Glutamatergic neuron (in vitro differentiated cells): ENCODE measurements around the gene DPP9. TPM values are rescaled to one million over a fixed set of nuclear protein-coding genes. Genes with fewer than 3 reads are reported as not detected.

ENCODE experiments used
- DNase-seq: peaks from one replicate; pipeline ENCODE4 v3.0.0; 2022
- H3K27ac Mint-ChIP-seq: one replicate; pipeline ENCODE4 v1.8.0; 2020; ENCODE audit warnings: mild to moderate bottlenecking, mixed read lengths, inconsistent platforms; ENCODE audit not compliant: unreplicated experiment
- H3K27me3 Mint-ChIP-seq: one replicate; pipeline ENCODE4 v1.8.0; 2020; ENCODE audit warnings: mild to moderate bottlenecking, moderate library complexity, mixed read lengths, inconsistent platforms; ENCODE audit not compliant: unreplicated experiment
- H3K36me3 Mint-ChIP-seq: one replicate; pipeline ENCODE4 v1.8.0; 2020; ENCODE audit warnings: mild to moderate bottlenecking, mixed read lengths, inconsistent platforms; ENCODE audit not compliant: unreplicated experiment
- H3K4me1 Mint-ChIP-seq: one replicate; pipeline ENCODE4 v1.8.0; 2020; ENCODE audit warnings: mild to moderate bottlenecking, low read depth, mixed read lengths, inconsistent platforms; ENCODE audit not compliant: unreplicated experiment
- H3K4me3 Mint-ChIP-seq: one replicate; pipeline ENCODE4 v1.8.0; 2020; ENCODE audit warnings: mild to moderate bottlenecking, mixed read lengths, inconsistent platforms; ENCODE audit not compliant: unreplicated experiment
- H3K9me3 Mint-ChIP-seq: one replicate; pipeline ENCODE4 v1.8.0; 2020; ENCODE audit warnings: mild to moderate bottlenecking, moderate library complexity, mixed read lengths, inconsistent platforms; ENCODE audit not compliant: unreplicated experiment
- CTCF ChIP-seq: fragments of 200-600 bp; sonication (generic); IDR thresholded peaks from one replicate; pipeline ENCODE4 v1.5.0; 2021; ENCODE audit not compliant: partially characterized antibody, unreplicated experiment
- total RNA-seq: library from RNA; stranded (reverse); fragmentation: NEBNext Ultra II Directional; extraction: Animal tissue kit (Norgen Biotek cat#: 25700); gene quantifications from one replicate; pipeline ENCODE4 v1.2.1, GENCODE V29; 2021; ENCODE audit not compliant: unreplicated experiment

DPP9 gene
- total RNA-seq, 1 donor from 2014 or later, result 44.8 TPM

DNA sequence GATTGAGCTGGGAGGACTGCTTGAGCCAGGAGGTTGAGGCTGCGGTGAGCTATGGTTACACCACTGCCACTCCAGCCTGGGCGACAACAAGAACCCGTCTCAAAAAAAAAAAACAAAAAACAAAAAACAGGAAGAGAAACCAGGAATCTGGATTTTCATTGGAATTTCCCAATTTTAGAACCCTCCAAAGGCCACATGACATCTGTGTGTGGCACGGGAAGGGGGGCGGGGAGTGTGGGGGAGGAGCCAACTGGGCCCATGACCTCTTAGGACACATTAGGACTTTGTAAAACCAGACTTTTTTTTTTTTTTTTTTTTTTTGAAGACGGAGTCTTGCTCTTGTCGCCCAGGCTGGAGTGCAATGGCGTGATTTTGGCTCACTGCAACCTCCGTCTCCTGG is 32.3 kb downstream of the DPP9 start:
- H3K27me3 Mint-ChIP-seq, result peaks cover 9% of the 10 kb centered on the region
- no peak for DNase-seq
- peaks cover 9% of the 10 kb centered on the region for H3K9me3 Mint-ChIP-seq
- no peak overlapping the region for H3K27ac Mint-ChIP-seq
- H3K36me3 Mint-ChIP-seq, result peaks cover 9% of the 10 kb centered on the region
- no peak overlapping the region for H3K4me3 Mint-ChIP-seq
- no peak for TF ChIP-seq CTCF
- H3K4me1 Mint-ChIP-seq, result peaks cover 22% of the 10 kb centered on the region

- H3K4me3 Mint-ChIP-seq, result peak overlapping the region; percentile 44
- DNase-seq, result no peak
- H3K36me3 Mint-ChIP-seq, result peaks cover 9% of the 10 kb centered on the region
- no peak for TF ChIP-seq CTCF
- peak overlapping the region; percentile 40 for H3K27ac Mint-ChIP-seq
- peaks cover 9% of the 10 kb centered on the region for H3K27me3 Mint-ChIP-seq
- peaks cover 9% of the 10 kb centered on the region for H3K9me3 Mint-ChIP-seq
- peaks cover 22% of the 10 kb centered on the region for H3K4me1 Mint-ChIP-seq
Measured at GRCh38 chr19:4690361-4690760, 33.3 kb downstream of the DPP9 start.

DNA sequence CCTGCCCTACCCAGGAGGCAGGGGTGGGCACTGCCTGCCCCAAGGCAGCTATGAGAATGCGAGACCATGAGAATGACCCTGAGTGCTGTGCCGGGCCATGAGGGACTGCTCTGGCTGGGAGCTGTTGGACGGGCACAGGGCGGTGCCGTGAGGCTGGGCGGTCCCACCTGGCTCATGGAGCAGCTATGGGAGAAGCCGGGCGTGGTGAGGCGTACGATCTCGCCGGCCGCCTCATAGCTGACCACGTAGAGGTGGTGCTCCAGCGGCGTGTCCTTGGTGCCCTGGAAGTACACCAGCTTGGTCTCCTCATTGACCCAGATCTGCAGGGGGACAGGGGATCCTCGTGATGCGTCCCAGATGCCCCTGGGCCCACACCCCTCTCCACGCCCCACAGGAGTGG is 34.2 kb downstream of the DPP9 start:
- Mint-ChIP-seq H3K36me3 (peaks cover 6% of the 10 kb centered on the region), H3K4me3 (no peak overlapping the region), H3K27ac (no peak overlapping the region), H3K9me3 (peaks cover 9% of the 10 kb centered on the region), H3K4me1 (peaks cover 22% of the 10 kb centered on the region), H3K27me3 (peaks cover 9% of the 10 kb centered on the region)
- DNase-seq, result no peak
- TF ChIP-seq CTCF, result no peak

- peaks cover 9% of the 10 kb centered on the region for H3K27me3 Mint-ChIP-seq
- peaks cover 8% of the 10 kb centered on the region for H3K9me3 Mint-ChIP-seq
- H3K4me1 Mint-ChIP-seq, result peaks cover 19% of the 10 kb centered on the region
- no peak for TF ChIP-seq CTCF
- no peak overlapping the region for H3K4me3 Mint-ChIP-seq
- no peak for DNase-seq
- no peak overlapping the region for H3K27ac Mint-ChIP-seq
- no peaks in the 10 kb centered on the region for H3K36me3 Mint-ChIP-seq
Measured at GRCh38 chr19:4688587-4688986, 35.1 kb downstream of the DPP9 start.

- DNase-seq, result no peak
- H3K27ac Mint-ChIP-seq, result no peak overlapping the region
- H3K9me3 Mint-ChIP-seq, result peaks cover 5% of the 10 kb centered on the region
- no peak for TF ChIP-seq CTCF
- no peak overlapping the region for H3K4me3 Mint-ChIP-seq
- H3K27me3 Mint-ChIP-seq, result peaks cover 9% of the 10 kb centered on the region
- H3K36me3 Mint-ChIP-seq, result no peaks in the 10 kb centered on the region
- H3K4me1 Mint-ChIP-seq, result peaks cover 10% of the 10 kb centered on the region
Measured at GRCh38 chr19:4687396-4687795, 36.2 kb downstream of the DPP9 start.
